ENCODE data around the gene DDX10. TPM values are rescaled to one million over a fixed set of nuclear protein-coding genes. Genes with fewer than 3 reads are reported as not detected.

DDX10 gene
- total and polyA plus RNA-seq, 4 donors = 8.0 to 11.8 (median 9.0) TPM

GRCh38 chr11:108727665-108728064 is 62.8 kb downstream of the DDX10 start:
- TF ChIP-seq JUND (IDR thresholded peaks at IDR 0.05) = no peak
- 93% methylated on average over 3 of the region's 3 CpGs for WGBS

GRCh38 chr11:108729227-108729871 is 64.5 kb downstream of the DDX10 start:
- WGBS = 97% methylated on average over 7 of the region's 7 CpGs
- H3K9me3 ChIP-seq (ENCODE audit: control insufficient read depth in 4 of 4, low read length in 3 of 4) = no peaks in the 10 kb centered on the region
- no peaks in the 10 kb centered on the region for H3K27me3 ChIP-seq (ENCODE audit: control insufficient read depth in 4 of 4, insufficient read depth in 4 of 4, low read length in 3 of 4)
- no peak overlapping the region for H3K9ac ChIP-seq (ENCODE audit: low read depth in 1 of 2, low read length in 2 of 2)
- no peak for DNase-seq (ENCODE audit: low spot score)
- no peak overlapping the region for H3K27ac ChIP-seq (ENCODE audit: low read depth in 1 of 2, low read length in 2 of 2)
- TF ChIP-seq YY1 (IDR thresholded peaks at IDR 0.05) (no peak), RAD21 (IDR thresholded peaks at IDR 0.05) (no peak), MAX (IDR thresholded peaks at IDR 0.05) (no peak), FOXA2 (IDR thresholded peaks at IDR 0.05) (no peak), SP1 (IDR thresholded peaks at IDR 0.05) (no peak), RXRA (IDR thresholded peaks at IDR 0.05) (no peak), GABPA (IDR thresholded peaks at IDR 0.05 in 1 of 2, conservative IDR thresholded peaks at IDR 0.05 in 1 of 2) (no peak), NR2F2 (IDR thresholded peaks at IDR 0.05) (no peak), JUND (IDR thresholded peaks at IDR 0.05) (no peak), HNF4G (IDR thresholded peaks at IDR 0.05) (no peak), HNF4A (conservative IDR thresholded peaks at IDR 0.05) (no peak), EGR1 (IDR thresholded peaks at IDR 0.05; ENCODE audit: low read depth in 2 of 2) (no peak), TAF1 (conservative IDR thresholded peaks at IDR 0.05) (no peak), FOXA1 (IDR thresholded peaks at IDR 0.05) (no peak)
- TF ChIP-seq, protein P1, sequence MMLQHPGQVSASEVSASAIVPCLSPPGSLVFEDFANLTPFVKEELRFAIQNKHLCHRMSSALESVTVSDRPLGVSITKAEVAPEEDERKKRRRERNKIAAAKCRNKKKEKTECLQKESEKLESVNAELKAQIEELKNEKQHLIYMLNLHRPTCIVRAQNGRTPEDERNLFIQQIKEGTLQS (IDR thresholded peaks at IDR 0.05) = no peak
- TF ChIP-seq, protein P2, sequence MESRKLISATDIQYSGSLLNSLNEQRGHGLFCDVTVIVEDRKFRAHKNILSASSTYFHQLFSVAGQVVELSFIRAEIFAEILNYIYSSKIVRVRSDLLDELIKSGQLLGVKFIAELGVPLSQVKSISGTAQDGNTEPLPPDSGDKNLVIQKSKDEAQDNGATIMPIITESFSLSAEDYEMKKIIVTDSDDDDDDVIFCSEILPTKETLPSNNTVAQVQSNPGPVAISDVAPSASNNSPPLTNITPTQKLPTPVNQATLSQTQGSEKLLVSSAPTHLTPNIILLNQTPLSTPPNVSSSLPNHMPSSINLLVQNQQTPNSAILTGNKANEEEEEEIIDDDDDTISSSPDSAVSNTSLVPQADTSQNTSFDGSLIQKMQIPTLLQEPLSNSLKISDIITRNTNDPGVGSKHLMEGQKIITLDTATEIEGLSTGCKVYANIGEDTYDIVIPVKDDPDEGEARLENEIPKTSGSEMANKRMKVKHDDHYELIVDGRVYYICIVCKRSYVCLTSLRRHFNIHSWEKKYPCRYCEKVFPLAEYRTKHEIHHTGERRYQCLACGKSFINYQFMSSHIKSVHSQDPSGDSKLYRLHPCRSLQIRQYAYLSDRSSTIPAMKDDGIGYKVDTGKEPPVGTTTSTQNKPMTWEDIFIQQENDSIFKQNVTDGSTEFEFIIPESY (IDR thresholded peaks at IDR 0.05) = no peak
- H3K4me3 ChIP-seq (ENCODE audit: low read depth in 1 of 3, low read length in 3 of 3) = no peak overlapping the region
- H3K4me1 ChIP-seq (ENCODE audit: control insufficient read depth in 4 of 4, insufficient read depth in 4 of 4, low read length in 3 of 4) = no peaks in the 10 kb centered on the region
- peaks cover 0 to 8% (median 0%) of the 10 kb centered on the region in 4 donors for H3K36me3 ChIP-seq (ENCODE audit: control insufficient read depth in 4 of 4, insufficient read depth in 3 of 4, low read depth in 1 of 4, low read length in 3 of 4)

More at GRCh38 chr11:108727665-108728064, 62.8 kb downstream of the DDX10 start:
- Histone ChIP-seq H3K27me3 (ENCODE audit: control insufficient read depth in 4 of 4, insufficient read depth in 4 of 4, low read length in 3 of 4) (no peaks in the 10 kb centered on the region), H3K9me3 (ENCODE audit: control insufficient read depth in 4 of 4, low read length in 3 of 4) (no peaks in the 10 kb centered on the region), H3K4me3 (ENCODE audit: low read depth in 1 of 3, low read length in 3 of 3) (no peak overlapping the region), H3K36me3 (ENCODE audit: control insufficient read depth in 4 of 4, insufficient read depth in 3 of 4, low read depth in 1 of 4, low read length in 3 of 4) (peaks cover 0 to 16% (median 6%) of the 10 kb centered on the region in 4 donors), H3K4me1 (ENCODE audit: control insufficient read depth in 4 of 4, insufficient read depth in 4 of 4, low read length in 3 of 4) (no peaks in the 10 kb centered on the region), H3K27ac (ENCODE audit: low read depth in 1 of 2, low read length in 2 of 2) (no peak overlapping the region), H3K9ac (ENCODE audit: low read depth in 1 of 2, low read length in 2 of 2) (no peak overlapping the region)
- DNase-seq (ENCODE audit: low spot score) = no peak

DNA sequence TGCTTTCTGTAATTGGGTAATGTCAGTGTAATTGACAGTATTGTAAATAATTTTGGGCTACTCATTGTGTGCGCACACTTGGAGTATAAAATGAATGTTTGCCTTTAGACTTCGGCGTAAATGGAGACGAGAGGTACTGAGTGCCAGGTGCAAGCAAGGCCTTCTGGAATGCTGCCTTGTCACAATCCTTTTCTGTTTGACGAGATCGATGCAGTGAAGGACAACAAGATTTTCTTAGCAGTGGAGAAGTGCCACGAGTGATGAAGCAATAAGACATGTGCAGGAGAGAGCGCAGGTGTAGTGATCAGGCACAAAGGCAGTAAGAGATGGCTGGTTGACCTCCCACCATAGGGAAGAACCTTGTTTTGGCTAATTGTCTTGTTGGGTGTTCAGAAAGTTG is 67.5 kb downstream of the DDX10 start:
- Histone ChIP-seq H3K36me3 (ENCODE audit: control insufficient read depth in 4 of 4, insufficient read depth in 3 of 4, low read depth in 1 of 4, low read length in 3 of 4) (no peaks in the 10 kb centered on the region), H3K27me3 (ENCODE audit: control insufficient read depth in 4 of 4, insufficient read depth in 4 of 4, low read length in 3 of 4) (no peaks in the 10 kb centered on the region), H3K4me1 (ENCODE audit: control insufficient read depth in 4 of 4, insufficient read depth in 4 of 4, low read length in 3 of 4) (peaks cover 0 to 6% (median 0%) of the 10 kb centered on the region in 4 donors), H3K9me3 (ENCODE audit: control insufficient read depth in 4 of 4, low read length in 3 of 4) (no peaks in the 10 kb centered on the region), H3K27ac (ENCODE audit: low read depth in 1 of 2, low read length in 2 of 2) (no peak overlapping the region), H3K9ac (ENCODE audit: low read depth in 1 of 2, low read length in 2 of 2) (no peak overlapping the region), H3K4me3 (ENCODE audit: low read depth in 1 of 3, low read length in 3 of 3) (no peak overlapping the region)
- no peak for DNase-seq (ENCODE audit: low spot score)
- 94% methylated on average over 8 of the region's 8 CpGs for WGBS
- TF ChIP-seq FOXA2 (IDR thresholded peaks at IDR 0.05) (no peak), HNF4A (conservative IDR thresholded peaks at IDR 0.05) (no peak), MAX (IDR thresholded peaks at IDR 0.05) (no peak), HNF4G (IDR thresholded peaks at IDR 0.05) (no peak), REST (IDR thresholded peaks at IDR 0.05) (no peak), RAD21 (IDR thresholded peaks at IDR 0.05) (no peak), SP1 (IDR thresholded peaks at IDR 0.05) (no peak), FOXA1 (IDR thresholded peaks at IDR 0.05) (no peak)
- TF ChIP-seq, protein P2 (IDR thresholded peaks at IDR 0.05) = no peak
- TF ChIP-seq, protein P1 (IDR thresholded peaks at IDR 0.05) = no peak
